ENCODE measurements around the gene TKT. TPM values are rescaled to one million over a fixed set of nuclear protein-coding genes. Genes with fewer than 3 reads are reported as not detected.

Gene TKT
- total RNA-seq, 4 donors from 2014 or later = 18.5 to 41.3 (median 23.8) TPM

GRCh38 chr3:53238051-53238850 is 17.6 kb downstream of the TKT start:
- Histone ChIP-seq H3K4me3 (no peak overlapping the region), H3K27ac (no peak overlapping the region), H3K9me3 (no peaks in the 10 kb centered on the region), H3K27me3 (no peaks in the 10 kb centered on the region), H3K4me1 (peaks cover 32 to 40% of the 10 kb centered on the region in 2 donors), H3K36me3 (peaks cover 0 to 62% of the 10 kb centered on the region in 2 donors)
- intact Hi-C loops (cut with DNase I; ENCODE audit: low total_unique reads) = no loop called here
- TF ChIP-seq POLR2A (IDR thresholded peaks at IDR 0.05) = no peak
- no peak for TF ChIP-seq CTCF (IDR thresholded peaks at IDR 0.05 in 4 of 5, conservative IDR thresholded peaks at IDR 0.05 in 1 of 5)
- in situ Hi-C loops (cut with MboI; ENCODE audit: low sequenced_read_pairs in 4 of 4) = no loop called here
- no peak for DNase-seq
- no peak for ATAC-seq

GRCh38 chr3:53236112-53236841 is 19.5 kb downstream of the TKT start:
- no peaks in the 10 kb centered on the region for H3K27me3 ChIP-seq
- peak overlapping the region; percentile 6 to 43 (median 34) for H3K27ac ChIP-seq
- no peak overlapping the region for H3K4me3 ChIP-seq
- in situ Hi-C loops (cut with MboI; ENCODE audit: low sequenced_read_pairs in 4 of 4) = no loop called here
- H3K4me1 ChIP-seq = peaks cover 12 to 21% of the 10 kb centered on the region in 2 donors
- no peak for TF ChIP-seq CTCF (IDR thresholded peaks at IDR 0.05 in 4 of 5, conservative IDR thresholded peaks at IDR 0.05 in 1 of 5)
- TF ChIP-seq POLR2A (IDR thresholded peaks at IDR 0.05) = no peak
- peak; percentile 80 to 81 for ATAC-seq
- H3K36me3 ChIP-seq = peaks cover 0 to 82% of the 10 kb centered on the region in 2 donors
- DNase-seq = peak; percentile 35 to 65
- intact Hi-C loops (cut with DNase I; ENCODE audit: low total_unique reads) = no loop called here
- no peaks in the 10 kb centered on the region for H3K9me3 ChIP-seq

- intact Hi-C loops (cut with DNase I; ENCODE audit: low total_unique reads) (no loop called here), in situ Hi-C loops (cut with MboI; ENCODE audit: low sequenced_read_pairs in 4 of 4) (no loop called here)
- no peak overlapping the region for H3K27ac ChIP-seq
- peaks cover 0 to 86% of the 10 kb centered on the region in 2 donors for H3K36me3 ChIP-seq
- no peaks in the 10 kb centered on the region for H3K9me3 ChIP-seq
- ATAC-seq (no peak), DNase-seq (no peak)
- H3K4me3 ChIP-seq = no peak overlapping the region
- peaks cover 7 to 14% of the 10 kb centered on the region in 2 donors for H3K4me1 ChIP-seq
- TF ChIP-seq POLR2A (IDR thresholded peaks at IDR 0.05) = no peak
- no peaks in the 10 kb centered on the region for H3K27me3 ChIP-seq
These were observed 20.3 kb downstream of the TKT start for GRCh38 chr3:53235545-53235944.

GRCh38 chr3:53234841-53235232 is 21.0 kb downstream of the TKT start:
- intact Hi-C loops (cut with DNase I; ENCODE audit: low total_unique reads) = no loop called here
- Histone ChIP-seq H3K4me1 (peaks cover 7 to 14% of the 10 kb centered on the region in 2 donors), H3K27ac (no peak overlapping the region), H3K9me3 (no peaks in the 10 kb centered on the region), H3K27me3 (no peaks in the 10 kb centered on the region), H3K4me3 (no peak overlapping the region), H3K36me3 (peaks cover 0 to 86% of the 10 kb centered on the region in 2 donors)
- no peak for TF ChIP-seq POLR2A (IDR thresholded peaks at IDR 0.05)
- ATAC-seq = no peak
- in situ Hi-C loops (cut with MboI; ENCODE audit: low sequenced_read_pairs in 4 of 4) = no loop called here
- no peak for DNase-seq

GRCh38 chr3:53234130-53234840 is 21.5 kb downstream of the TKT start:
- in situ Hi-C loops (cut with MboI; ENCODE audit: low sequenced_read_pairs in 4 of 4) (no loop called here), intact Hi-C loops (cut with DNase I; ENCODE audit: low total_unique reads) (no loop called here)
- Histone ChIP-seq H3K27me3 (no peaks in the 10 kb centered on the region), H3K36me3 (peaks cover 0 to 86% of the 10 kb centered on the region in 2 donors), H3K4me3 (no peak overlapping the region), H3K4me1 (peaks cover 7 to 14% of the 10 kb centered on the region in 2 donors), H3K9me3 (no peaks in the 10 kb centered on the region), H3K27ac (no peak overlapping the region)
- DNase-seq = no peak
- TF ChIP-seq POLR2A (IDR thresholded peaks at IDR 0.05) = no peak
- no peak for TF ChIP-seq CTCF (IDR thresholded peaks at IDR 0.05 in 4 of 5, conservative IDR thresholded peaks at IDR 0.05 in 1 of 5)
- no peak for ATAC-seq
